GM12801 (cell line): Measurements from ENCODE around the gene ADAP2.

Source experiments
- CTCF ChIP-seq: IDR thresholded peaks from one replicate; pipeline ENCODE4 v1.5.1; 2011; ENCODE audit warnings: control low read depth; ENCODE audit not compliant: insufficient read length; ENCODE audit errors: extremely low read depth

Gene ADAP2

GRCh38 chr17:30913955-30914354 is 7.8 kb upstream of the ADAP2 start:
- no peak for TF ChIP-seq CTCF

DNA sequence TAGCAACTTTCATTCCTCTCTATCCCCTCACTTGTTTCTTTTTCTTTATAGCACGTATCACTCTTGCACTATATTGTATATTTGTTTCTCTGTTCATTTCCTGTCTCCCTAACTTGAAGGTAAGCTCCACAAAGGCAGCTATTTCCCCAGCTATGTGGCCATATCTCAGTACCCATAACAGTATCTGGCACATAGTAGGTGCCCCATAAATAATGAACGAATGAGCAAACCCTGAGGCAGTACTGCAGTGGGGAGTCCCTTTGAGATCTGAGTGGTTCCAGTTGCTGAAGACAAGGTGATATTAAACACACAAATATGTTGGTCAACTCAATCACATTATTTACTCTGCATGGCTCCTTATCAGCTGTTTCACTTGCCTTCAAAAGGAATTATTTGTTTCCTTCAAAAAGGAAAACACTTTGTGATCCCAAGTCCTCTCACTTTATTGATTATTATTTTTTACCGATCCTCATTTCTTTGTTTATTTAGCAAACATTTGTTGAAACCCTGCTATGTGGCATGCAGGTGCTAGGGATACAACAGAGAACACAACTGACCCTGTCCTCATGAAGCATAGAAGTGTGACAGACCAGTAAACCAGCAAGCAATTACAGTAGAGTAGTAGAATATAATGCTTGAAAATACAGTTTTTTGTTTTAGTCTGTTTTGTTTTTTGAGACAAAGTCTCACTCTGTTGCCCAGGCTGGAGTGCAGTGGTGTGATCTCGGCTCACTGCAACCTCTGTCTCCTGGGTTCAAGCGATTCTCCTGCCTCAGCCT is 5.7 kb upstream of the ADAP2 start:
- no peak for TF ChIP-seq CTCF

- no peak for TF ChIP-seq CTCF
Measured at GRCh38 chr17:30917050-30917449, 4.7 kb upstream of the ADAP2 start.

DNA sequence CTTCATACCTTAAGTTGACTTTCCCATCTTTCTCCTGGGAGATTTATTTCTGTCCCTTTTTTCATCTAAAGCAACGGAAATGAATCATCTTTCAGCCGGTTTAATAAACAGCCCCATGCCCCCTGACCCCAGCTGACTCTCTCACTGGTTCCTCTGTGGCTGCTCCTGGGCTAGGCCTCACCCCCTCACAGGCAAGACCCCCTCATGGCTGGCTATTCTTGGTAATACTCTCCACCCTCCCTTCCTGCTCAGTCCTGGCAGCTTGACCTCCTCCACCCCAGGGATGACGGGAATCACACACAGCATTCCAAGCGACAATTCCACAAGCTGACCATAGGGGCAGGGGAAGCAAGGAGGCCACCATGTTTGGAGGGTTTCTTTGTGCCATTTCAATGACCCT is 1.5 kb upstream of the ADAP2 start:
- no peak for TF ChIP-seq CTCF

- no peak for TF ChIP-seq CTCF
Measured at GRCh38 chr17:30920683-30921543, 832 bp upstream of the ADAP2 start.

GRCh38 chr17:30922235-30923030 is 688 bp downstream of the ADAP2 start:
- TF ChIP-seq CTCF: no peak

DNA sequence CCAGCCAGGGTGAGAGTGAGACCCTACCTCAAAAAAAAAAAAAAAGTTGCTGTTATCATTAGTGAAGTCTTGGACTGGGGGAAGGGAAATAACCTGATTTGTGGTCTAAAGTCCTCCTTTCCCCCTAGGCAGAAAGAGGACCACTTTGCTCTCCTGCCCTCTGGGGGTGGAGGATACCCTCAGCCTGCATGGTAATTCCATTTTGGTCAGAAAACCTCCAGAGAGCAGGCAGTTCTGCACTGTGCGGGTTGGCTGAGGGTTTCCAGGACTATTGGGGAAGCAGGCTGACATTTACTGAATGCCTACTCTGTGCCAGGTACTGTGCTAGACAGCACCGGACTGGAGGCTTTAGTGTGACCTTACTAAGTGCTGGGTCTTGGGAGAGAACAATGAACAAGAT is 2.6 kb downstream of the ADAP2 start:
- no peak for TF ChIP-seq CTCF
